Neural cell (in vitro differentiated cells): ENCODE data around the gene CACNA1B. TPM values are rescaled to one million over a fixed set of nuclear protein-coding genes. Genes with fewer than 3 reads are reported as not detected.

Source experiments
- H2AFZ ChIP-seq: fragments of 200-600, 300-800 bp; sonication (generic), shearing (Covaris generic); 2 replicates; pipeline ENCODE4 v1.6.0; 2014; ENCODE audit warnings: low read depth, mild to moderate bottlenecking, antibody characterized with exemption, low read length, moderate library complexity
- H3F3A ChIP-seq: fragments of 200-600 bp; shearing (Covaris generic); 2 replicates; pipeline ENCODE4 v1.6.1; 2016; ENCODE audit warnings: mild to moderate bottlenecking, moderate library complexity, mixed read lengths, antibody characterized with exemption, low read length; ENCODE audit not compliant: insufficient read depth, poor library complexity, severe bottlenecking
- H3K27ac ChIP-seq: fragments of 200-600, 300-800 bp; sonication (generic), shearing (Covaris generic); 2 replicates; pipeline ENCODE4 v1.5.1; 2014; ENCODE audit warnings: mild to moderate bottlenecking, low read length, moderate library complexity
- H3K27me3 ChIP-seq: fragments of 300-800, 200-600 bp; sonication (generic), shearing (Covaris generic); 2 replicates; pipeline ENCODE4 v1.6.0; 2014; ENCODE audit warnings: mild to moderate bottlenecking, low read depth, low read length, moderate library complexity; ENCODE audit not compliant: insufficient read depth
- H3K36me3 ChIP-seq: fragments of 300-800, 200-600 bp; sonication (generic), shearing (Covaris generic); 2 replicates; pipeline ENCODE4 v1.5.1; 2014; ENCODE audit warnings: mild to moderate bottlenecking, antibody characterized with exemption, low read length, moderate library complexity; ENCODE audit not compliant: insufficient read depth
- H3K4me2 ChIP-seq: fragments of 300-800, 200-600 bp; sonication (generic), shearing (Covaris generic); 2 replicates; pipeline ENCODE4 v1.6.0; 2014; ENCODE audit warnings: mild to moderate bottlenecking, low read length
- H3K4me3 ChIP-seq: fragments of 300-800, 200-600 bp; sonication (generic), shearing (Covaris generic); 2 replicates; pipeline ENCODE4 v1.5.1; 2014; ENCODE audit warnings: mild to moderate bottlenecking, low read length, moderate library complexity
- H3K79me2 ChIP-seq: fragments of 200-600 bp; shearing (Covaris generic); replicated peaks from 2 replicates; pipeline ENCODE4 v1.6.0; 2014; ENCODE audit warnings: mild to moderate bottlenecking, low read length, moderate library complexity; ENCODE audit not compliant: insufficient read depth
- H3K9ac ChIP-seq: fragments of 300-800, 200-600 bp; sonication (generic), shearing (Covaris generic); 2 replicates; pipeline ENCODE4 v1.6.1; 2016; ENCODE audit warnings: mild to moderate bottlenecking, low read length, mixed read lengths
- H3K9me2 ChIP-seq: fragments of 200-600 bp; shearing (Covaris generic); 2 replicates; pipeline ENCODE4 v1.6.1; 2016; ENCODE audit warnings: mild to moderate bottlenecking, low read length, mixed read lengths; ENCODE audit not compliant: insufficient read depth
- H3K9me3 ChIP-seq: fragments of 200-600, 300-800 bp; sonication (generic), shearing (Covaris generic); 2 replicates; pipeline ENCODE4 v1.6.1; 2016; ENCODE audit warnings: mild to moderate bottlenecking, mixed run types, low read length, moderate library complexity, mixed read lengths
- H4K20me1 ChIP-seq: fragments of 200-600 bp; shearing (Covaris generic); 2 replicates; pipeline ENCODE4 v1.6.1; 2016; ENCODE audit warnings: mild to moderate bottlenecking, mixed run types; ENCODE audit not compliant: insufficient read depth
- CTCF ChIP-seq: fragments of 450-650 bp; IDR thresholded peaks from 2 replicates; pipeline ENCODE4 v1.5.1; 2014; ENCODE audit warnings: antibody characterized with exemption, mild to moderate bottlenecking, moderate library complexity; ENCODE audit not compliant: poor library complexity, severe bottlenecking
- EP300 ChIP-seq: fragments of 450-650 bp; conservative IDR thresholded peaks from 2 replicates; pipeline ENCODE4 v1.6.1; 2014; ENCODE audit warnings: antibody characterized with exemption, mild to moderate bottlenecking, moderate library complexity; ENCODE audit not compliant: poor library complexity, severe bottlenecking
- EZH2 ChIP-seq: fragments of 200-600, 300-800 bp; shearing (Covaris generic), sonication (generic); IDR thresholded peaks from 2 replicates; pipeline ENCODE4 v1.6.1; 2014; ENCODE audit warnings: antibody characterized with exemption, low read length, borderline replicate concordance, mild to moderate bottlenecking; ENCODE audit not compliant: insufficient read depth, poor library complexity, severe bottlenecking
- MXI1 ChIP-seq: fragments of 450-650 bp; conservative IDR thresholded peaks from 2 replicates; pipeline ENCODE4 v1.6.1; 2014; ENCODE audit warnings: antibody characterized with exemption, mild to moderate bottlenecking; ENCODE audit not compliant: poor library complexity, severe bottlenecking
- POLR2AphosphoS5 ChIP-seq: IDR thresholded peaks from 2 replicates; pipeline ENCODE4 v1.6.1; 2012
- RAD21 ChIP-seq: fragments of 450-650 bp; conservative IDR thresholded peaks from 2 replicates; pipeline ENCODE4 v1.6.1; 2014; ENCODE audit warnings: antibody characterized with exemption, mild to moderate bottlenecking, moderate library complexity
- REST ChIP-seq: IDR thresholded peaks from 2 replicates; pipeline ENCODE4 v1.6.1; 2012; ENCODE audit warnings: borderline replicate concordance
- SMC3 ChIP-seq: fragments of 450-650 bp; conservative IDR thresholded peaks from 2 replicates; pipeline ENCODE4 v1.6.1; 2014; ENCODE audit warnings: antibody characterized with exemption, mild to moderate bottlenecking, moderate library complexity; ENCODE audit not compliant: poor library complexity
- TAF1 ChIP-seq: IDR thresholded peaks from 2 replicates; pipeline ENCODE4 v1.6.1; 2012; ENCODE audit warnings: low read depth
- polyA plus RNA-seq: library from polyadenylated mRNA; depleted of rRNA; stranded (reverse); fragments of >200 nt; gene quantifications from 2 replicates; pipeline ENCODE4 v1.2.3, GENCODE V29; 2014

Gene CACNA1B
- polyA plus RNA-seq, 1 donor from 2014 or later = 5.8 TPM

GRCh38 chr9:137984005-137984404 is 106.4 kb downstream of the CACNA1B start:
- Histone ChIP-seq H4K20me1 (no peaks in the 10 kb centered on the region), H2AFZ (no peak overlapping the region), H3K9ac (no peak overlapping the region), H3K79me2 (no peaks in the 10 kb centered on the region), H3K9me2 (no peaks in the 10 kb centered on the region), H3K36me3 (no peaks in the 10 kb centered on the region), H3K27ac (no peak overlapping the region), H3K27me3 (no peaks in the 10 kb centered on the region), H3F3A (no peaks in the 10 kb centered on the region), H3K9me3 (peaks cover 5% of the 10 kb centered on the region), H3K4me3 (no peak overlapping the region), H3K4me2 (no peak overlapping the region)
- no peak for TF ChIP-seq EP300
- no peak for TF ChIP-seq REST
- no peak for TF ChIP-seq TAF1
- TF ChIP-seq SMC3 = no peak
- TF ChIP-seq CTCF = no peak
- TF ChIP-seq MXI1 = no peak
- TF ChIP-seq EZH2 = no peak
- no peak for TF ChIP-seq RAD21
- TF ChIP-seq POLR2AphosphoS5 = no peak

DNA sequence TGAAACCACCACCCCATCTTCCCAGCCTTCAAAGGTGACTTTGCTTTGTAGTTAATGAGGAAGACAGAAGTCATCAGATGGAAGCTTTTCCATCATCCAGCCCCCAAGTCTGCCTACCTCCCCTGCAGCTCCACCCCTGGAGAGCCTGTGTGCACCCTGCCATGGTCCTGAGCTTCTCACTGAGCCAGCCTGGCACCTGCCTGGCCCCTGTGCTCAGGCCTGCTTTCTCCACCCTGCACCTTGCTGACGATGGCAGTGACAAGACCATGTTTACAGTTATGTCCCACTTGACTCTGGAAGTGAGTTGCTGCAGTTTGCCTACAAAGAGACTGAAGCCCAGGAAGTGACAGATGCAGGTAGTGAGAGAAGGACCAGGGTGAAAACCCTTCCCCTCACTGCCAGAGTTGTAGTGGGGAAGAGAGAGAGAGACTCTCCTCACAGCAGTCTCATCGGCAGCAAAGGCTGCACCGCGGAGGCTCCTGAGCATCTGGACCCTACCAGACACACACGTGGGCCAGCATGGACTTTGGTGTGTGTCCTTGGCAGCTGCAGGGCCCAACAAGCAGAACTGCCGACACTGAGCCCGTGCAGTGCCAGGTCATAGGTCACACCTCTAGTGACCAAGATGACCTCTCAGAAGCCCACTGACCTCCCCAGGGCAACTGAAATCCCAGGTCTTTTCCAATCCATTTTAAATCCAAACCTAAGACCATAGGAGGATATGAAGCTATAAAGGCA is 107.1 kb downstream of the CACNA1B start:
- no peaks in the 10 kb centered on the region for H3F3A ChIP-seq
- no peak overlapping the region for H3K27ac ChIP-seq
- peaks cover 5% of the 10 kb centered on the region for H3K9me3 ChIP-seq
- no peak overlapping the region for H3K9ac ChIP-seq
- H3K36me3 ChIP-seq = no peaks in the 10 kb centered on the region
- H3K27me3 ChIP-seq = no peaks in the 10 kb centered on the region
- no peaks in the 10 kb centered on the region for H3K9me2 ChIP-seq
- H3K4me2 ChIP-seq = no peak overlapping the region
- H4K20me1 ChIP-seq = no peaks in the 10 kb centered on the region
- no peak overlapping the region for H3K4me3 ChIP-seq
- no peak overlapping the region for H2AFZ ChIP-seq
- no peak for TF ChIP-seq CTCF
- TF ChIP-seq EP300 = no peak
- no peak for TF ChIP-seq SMC3
- TF ChIP-seq RAD21 = no peak
- TF ChIP-seq POLR2AphosphoS5 = no peak
- TF ChIP-seq MXI1 = no peak
- no peak for TF ChIP-seq EZH2
- no peak for TF ChIP-seq REST
- TF ChIP-seq TAF1 = no peak
- no peaks in the 10 kb centered on the region for H3K79me2 ChIP-seq
